Measurements from ENCODE around the gene POLR3GL. TPM values are rescaled to one million over a fixed set of nuclear protein-coding genes. Genes with fewer than 3 reads are reported as not detected.
"Not testable (repeated sequence)": the region's sequence is repeated elsewhere in the genome, so short reads cannot be mapped to it uniquely, and the experiment has no call there.

Gene POLR3GL
- total RNA-seq (2014; rRNA removed; shearing (Covaris generic)): 9.0 and 12.6 TPM in 2 replicates

- peak; percentile 95 for DNase-seq (ENCODE audit: low read depth)
Measured at GRCh38 chr1:145964328-145965118, at the start of gene POLR3GL, which contains the start of gene ANKRD34A. Gene POLR3GL, plus strand, starts transcription at chr1:145964690. Its CDS starts 10,176 bp downstream, at chr1:145974866. Gene ANKRD34A, minus strand, starts transcription at chr1:145964575. Its CDS starts 2,816 bp downstream, at chr1:145961759.

DNA sequence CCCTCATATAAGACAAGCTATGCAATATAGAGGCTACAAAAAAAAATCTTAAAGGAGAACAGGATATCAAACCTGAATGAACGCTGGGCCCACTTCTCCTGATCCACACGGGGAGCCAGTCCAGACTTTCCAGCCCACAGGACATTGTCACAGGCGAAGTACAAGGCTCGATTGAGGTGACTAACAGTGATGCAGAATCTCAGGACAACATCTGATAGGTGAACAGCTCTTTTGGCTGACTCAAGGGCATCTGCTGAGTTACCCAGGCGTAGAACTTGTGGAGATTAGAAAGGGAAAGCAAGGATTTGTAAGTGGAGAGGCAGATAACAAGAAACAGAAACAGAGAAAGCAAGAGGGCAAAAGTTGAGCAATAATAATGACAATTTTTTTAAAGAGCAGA, 47.7 kb upstream of the POLR3GL start:
- no peak for DNase-seq (ENCODE audit: low read depth)

DNA sequence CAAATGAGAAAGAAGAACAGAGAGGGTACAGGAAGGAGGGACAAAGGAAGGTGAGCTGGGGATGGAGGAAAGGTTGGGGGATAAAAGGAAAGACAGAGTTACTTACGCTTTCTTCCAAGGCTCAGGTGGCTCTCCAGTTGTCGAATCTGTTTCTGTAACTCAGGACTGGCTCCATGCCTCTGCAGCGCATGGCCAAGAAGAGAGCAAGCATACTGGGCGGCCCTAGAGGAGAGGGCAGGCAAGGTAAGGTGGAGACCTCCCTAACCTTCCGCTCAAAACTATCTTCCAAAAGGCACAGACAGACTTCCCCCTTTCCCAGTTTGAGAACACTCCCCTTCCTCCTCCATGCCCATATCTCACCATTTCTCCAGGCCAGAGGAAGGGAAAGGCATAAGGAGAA, 46.9 kb upstream of the POLR3GL start:
- no peak for DNase-seq (ENCODE audit: low read depth)

- peak; percentile 84 for DNase-seq (ENCODE audit: low read depth)
Measured at GRCh38 chr1:145918144-145918991, 46.1 kb upstream of the POLR3GL start, which contains the start of gene PEX11B. Gene PEX11B, minus strand, starts transcription at chr1:145918717. Its CDS starts 29 bp downstream, at chr1:145918688.

DNA sequence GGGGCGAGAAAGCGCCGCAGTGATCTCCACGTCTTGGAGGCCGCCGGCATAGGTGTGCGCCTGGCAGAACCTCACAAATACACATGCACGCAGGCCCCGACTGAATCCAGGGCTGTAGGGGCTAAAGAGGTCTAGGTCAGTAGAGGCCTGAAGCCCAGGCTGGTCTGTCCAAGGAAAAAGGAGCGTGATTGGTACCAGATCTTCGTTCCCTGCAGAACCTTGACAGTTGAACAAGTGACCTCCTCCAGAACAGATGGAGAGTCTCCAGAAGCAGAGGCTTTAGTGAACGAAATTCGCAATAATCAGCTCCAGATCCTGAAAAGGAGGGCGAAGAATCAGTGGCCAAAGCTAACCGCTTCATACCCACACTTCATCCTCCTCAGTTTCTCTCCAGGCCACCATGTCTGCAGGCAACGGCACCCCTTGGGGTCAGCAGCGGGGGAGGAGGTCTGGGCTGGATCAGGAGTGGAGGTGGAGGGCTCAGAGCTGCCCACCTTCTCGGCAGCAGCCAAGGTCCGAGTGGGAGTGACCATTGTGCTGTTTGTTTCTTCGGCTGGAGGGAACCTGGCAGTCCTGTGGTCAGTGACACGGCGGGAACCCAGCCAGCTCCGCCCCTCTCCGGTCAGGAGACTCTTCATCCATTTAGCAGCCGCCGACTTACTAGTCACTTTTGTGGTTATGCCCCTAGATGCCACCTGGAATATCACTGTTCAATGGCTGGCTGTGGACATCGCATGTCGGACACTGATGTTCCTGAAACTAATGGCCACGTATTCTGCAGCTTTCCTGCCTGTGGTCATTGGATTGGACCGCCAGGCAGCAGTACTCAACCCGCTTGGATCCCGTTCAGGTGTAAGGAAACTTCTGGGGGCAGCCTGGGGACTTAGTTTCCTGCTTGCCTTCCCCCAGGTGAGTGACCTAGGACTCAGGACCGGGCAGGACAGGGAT, 45.2 kb upstream of the POLR3GL start:
- peak; percentile 55 for DNase-seq (ENCODE audit: low read depth)

DNA sequence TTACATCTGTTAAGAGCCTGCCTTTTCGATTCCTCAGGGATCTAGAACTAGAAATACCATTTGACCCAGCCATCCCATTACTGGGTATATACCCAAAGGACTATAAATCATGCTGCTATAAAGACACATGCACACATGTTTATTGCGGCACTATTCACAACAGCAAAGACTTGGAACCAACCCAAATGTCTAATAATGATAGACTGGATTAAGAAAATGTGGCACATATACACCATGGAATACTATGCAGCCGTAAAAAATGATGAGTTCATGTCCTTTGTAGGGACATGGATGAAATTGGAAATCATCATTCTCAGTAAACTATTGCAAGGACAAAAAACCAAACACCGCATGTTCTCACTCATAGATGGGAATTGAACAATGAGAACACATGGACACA, 44.2 kb upstream of the POLR3GL start:
- DNase-seq (ENCODE audit: low read depth): not testable (repeated sequence)

DNA sequence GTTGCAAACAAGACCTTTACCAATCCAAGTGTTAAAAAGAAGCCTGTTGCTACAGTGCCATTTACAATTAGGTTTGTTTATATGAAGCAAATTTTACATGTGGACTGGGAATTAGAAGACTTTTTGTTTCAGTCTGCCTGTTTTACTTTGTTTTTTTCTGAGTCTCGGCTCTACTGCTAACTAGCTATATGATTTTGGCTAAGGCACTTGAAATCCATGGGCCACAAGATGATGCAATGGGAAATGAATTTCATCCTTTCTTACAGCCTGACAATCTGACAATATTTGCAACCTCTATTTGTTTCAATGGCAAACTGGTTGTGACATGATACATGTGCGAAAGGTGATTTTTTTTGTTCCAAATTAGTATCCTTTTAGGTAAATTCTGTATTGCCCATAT, 42.2 kb upstream of the POLR3GL start:
- no peak for DNase-seq (ENCODE audit: low read depth)

DNA sequence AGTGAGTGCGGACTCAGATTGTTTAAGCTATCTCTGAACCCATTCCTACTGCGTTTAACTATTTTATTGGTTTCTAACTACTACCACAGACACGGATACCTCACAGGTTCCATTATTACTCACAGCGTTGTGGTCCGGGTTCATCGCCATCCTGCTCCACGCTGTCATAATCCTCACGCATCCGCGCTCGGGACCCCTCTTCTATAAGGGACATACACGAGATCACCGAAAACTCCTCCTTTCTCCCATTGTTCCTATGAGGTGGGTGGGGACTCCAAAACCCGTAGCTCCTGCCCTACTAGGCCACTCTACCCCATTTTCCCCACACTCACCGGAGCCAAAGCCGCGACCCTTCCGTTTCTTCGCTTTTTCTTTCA, 37.8 kb upstream of the POLR3GL start:
- DNase-seq (ENCODE audit: low read depth): no peak

DNA sequence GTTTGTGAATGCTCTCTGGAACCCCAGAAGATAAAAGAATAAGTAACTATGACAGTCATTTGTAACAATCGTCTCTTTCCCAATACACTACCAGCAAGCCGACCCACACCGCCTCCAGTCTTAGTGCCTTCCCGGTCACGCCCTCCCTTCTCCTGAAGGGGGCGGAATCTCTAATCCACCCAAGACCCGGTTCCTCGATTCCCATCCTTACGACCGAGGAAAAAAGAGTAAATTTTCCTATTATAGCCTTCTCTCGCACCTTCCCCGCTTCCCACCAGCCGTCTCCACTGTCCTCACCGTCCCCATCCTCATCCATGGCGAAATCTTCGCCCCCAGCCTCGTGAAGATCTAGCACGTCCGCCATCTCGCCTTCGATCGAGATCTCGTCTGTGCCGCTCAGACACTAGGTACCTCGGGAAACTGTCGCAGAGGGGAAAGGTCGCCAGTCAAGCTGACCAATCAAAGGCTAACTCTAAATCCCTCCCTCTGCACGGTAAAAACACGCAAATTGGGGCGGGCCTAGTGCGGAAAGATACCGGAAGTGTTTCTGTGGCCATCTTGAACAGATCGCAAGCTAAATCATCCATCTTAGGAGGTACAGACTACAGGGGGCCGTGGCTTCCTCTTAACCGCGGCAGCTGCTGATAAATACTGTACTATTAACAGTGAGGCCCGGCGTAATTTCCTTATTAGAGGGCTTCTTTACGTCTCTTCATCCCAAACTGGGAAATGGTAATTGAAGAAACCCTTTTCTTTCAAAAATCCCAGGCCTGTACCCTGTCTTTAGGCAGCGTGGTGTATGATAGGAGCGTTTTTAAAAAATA, 37.2 kb upstream of the POLR3GL start, which contains the start of gene RBM8A:
RBM8A (minus strand) TSS at position 422 of the 824 bp plus-strand sequence; CDS start at position 364, 58 bp downstream.
- peak; percentile 98 for DNase-seq (ENCODE audit: low read depth)

DNA sequence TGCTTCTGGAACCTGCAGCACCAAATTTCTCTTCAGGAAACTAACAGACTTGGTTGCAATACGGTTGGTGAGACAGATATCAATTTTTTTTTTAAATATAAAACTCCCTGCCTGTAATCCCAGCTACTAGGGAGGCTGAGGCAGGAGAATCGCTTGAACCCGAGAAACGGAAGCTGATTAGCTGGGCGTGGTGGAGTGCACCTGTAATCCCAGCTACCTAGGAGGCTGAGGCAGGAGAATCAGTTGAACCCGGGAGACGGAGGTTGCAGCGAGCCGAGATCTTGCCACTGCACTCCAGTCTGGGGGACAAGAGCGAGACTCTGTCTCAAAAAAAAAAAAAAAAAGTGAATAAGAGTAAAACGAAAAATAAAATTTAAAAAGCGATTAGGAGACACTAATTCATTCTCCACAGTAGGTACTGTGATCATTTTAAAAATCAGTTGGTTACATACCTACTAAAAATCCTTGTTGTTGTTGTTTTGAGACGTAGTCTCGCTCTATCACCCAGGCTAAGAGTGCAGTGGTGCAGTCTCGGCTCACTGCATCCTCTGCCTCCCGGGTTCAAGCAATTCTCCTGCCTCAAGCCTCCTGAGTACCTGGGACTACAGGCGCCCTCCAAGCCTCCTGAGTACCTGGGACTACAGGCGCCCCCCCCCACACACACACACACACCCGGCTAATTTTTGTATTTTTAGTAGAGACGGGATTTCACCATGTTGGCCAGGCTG, 36.4 kb upstream of the POLR3GL start:
- no peak for DNase-seq (ENCODE audit: low read depth)

DNA sequence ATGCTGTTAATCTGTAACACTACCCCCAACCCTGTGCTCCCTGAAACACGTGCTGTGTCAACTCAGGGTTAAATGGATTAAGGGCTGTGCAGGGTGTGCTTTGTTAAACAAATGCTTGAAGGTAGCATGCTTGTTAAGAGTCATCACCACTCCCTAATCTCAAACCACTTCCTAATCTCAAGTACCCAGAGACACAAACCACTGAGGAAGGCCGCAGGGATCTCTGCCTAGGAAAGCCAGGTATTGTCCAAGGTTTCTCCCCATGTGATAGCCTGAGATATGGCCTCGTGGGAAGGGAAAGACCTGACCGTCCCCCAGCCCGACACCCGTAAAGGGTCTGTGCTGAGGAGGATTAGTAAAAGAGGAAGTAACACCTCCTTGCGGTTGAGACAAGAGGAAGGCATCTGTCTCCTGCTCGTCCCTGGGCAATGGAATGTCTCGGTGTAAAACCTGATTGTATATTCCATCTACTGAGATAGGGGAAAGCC, 31.9 kb upstream of the POLR3GL start:
- DNase-seq (ENCODE audit: low read depth): not testable (repeated sequence)

GRCh38 chr1:145935708-145936107, 28.8 kb upstream of the POLR3GL start:
- no peak for DNase-seq (ENCODE audit: low read depth)

- no peak for DNase-seq (ENCODE audit: low read depth)
Measured at GRCh38 chr1:145936247-145936646, 28.2 kb upstream of the POLR3GL start.

- no peak for DNase-seq (ENCODE audit: low read depth)
Measured at GRCh38 chr1:145937436-145937835, 27.1 kb upstream of the POLR3GL start.

DNA sequence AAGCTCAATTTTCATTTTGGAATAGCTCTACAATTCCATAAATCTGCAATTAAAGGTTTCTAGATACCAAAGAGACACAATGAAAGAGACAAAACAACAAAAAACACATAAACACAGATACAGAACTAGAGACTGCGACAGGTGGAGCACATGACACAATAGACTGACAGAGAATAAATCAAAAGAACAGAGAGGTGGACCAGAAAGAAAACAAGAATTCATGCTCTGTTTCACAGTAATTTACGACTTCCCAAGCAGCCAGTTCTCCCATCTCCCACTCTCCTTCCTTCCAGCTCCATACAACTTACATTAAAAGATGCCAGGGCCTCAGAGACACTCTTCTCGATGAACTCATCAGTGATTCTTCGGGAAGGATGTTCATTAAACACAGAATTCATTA, 22.1 kb upstream of the POLR3GL start:
- DNase-seq (ENCODE audit: low read depth): no peak

DNA sequence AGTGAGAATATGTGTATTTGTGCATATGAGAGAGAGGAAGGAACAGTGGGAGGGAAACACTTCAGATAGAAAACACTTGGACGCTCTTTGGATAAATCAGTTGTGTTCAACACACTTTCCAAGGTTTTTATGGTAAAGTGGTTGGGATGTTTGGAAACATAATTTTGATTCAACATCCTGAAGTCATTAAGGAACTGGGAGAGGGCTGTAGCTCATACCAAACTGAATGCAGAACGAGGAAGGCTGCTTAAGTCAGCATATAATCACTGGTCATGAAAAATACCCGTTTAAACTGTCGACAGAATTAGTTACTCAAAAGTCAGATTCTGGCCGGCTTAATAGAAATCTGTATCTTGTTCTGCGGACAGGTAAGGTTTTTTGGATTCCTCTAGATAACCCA, 21.6 kb upstream of the POLR3GL start:
- no peak for DNase-seq (ENCODE audit: low read depth)

DNA sequence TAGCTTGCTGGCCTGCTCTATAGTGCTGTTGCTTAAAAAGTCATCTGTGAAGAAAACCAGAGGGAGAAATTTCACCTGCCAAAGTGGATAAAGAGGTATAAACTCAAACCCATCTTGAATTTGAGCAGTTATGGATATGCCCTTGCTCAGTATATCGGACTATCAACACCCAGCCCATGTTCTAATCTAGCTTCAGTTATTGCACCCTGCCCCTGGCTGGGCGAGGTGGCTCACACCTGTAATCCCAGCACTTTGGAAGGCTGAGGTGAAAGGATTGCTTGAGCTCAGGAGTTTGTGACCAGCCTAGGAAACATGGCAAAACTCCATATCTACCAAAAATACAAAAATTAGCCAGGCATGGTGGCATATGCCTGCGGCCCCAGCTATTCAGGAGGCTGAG, 20.0 kb upstream of the POLR3GL start:
- DNase-seq (ENCODE audit: low read depth): no peak

DNA sequence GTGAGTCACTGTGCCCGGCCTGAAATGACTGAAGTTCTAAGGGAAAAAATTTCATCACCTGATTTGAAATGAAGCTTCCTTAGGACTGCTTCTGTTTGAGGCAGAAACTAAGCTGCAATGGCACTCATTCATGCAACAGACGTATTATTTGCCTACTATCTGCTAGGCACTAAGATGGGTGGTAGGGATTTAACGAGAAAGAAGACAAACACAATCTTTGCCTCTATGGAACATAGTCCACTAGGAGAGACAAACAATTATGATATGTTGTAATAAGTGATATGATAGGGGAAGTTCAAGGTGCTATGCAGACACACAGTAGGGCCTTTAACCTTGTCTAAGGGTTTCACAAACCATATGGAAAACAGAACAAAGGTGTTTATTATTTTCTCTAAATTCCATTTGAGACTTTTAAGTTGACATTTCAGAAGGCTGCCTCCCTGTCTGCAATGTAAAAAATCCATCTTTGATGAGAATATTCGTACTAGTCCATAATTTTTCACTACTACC, 18.0 kb upstream of the POLR3GL start:
- no peak for DNase-seq (ENCODE audit: low read depth)

GRCh38 chr1:145947551-145947950, 16.9 kb upstream of the POLR3GL start:
- no peak for DNase-seq (ENCODE audit: low read depth)

Measured in Daoy (cell line).